OCI-M2 (cell line): ENCODE data around the gene LPCAT1.

Experiments
- DNase-seq: peaks from one replicate; lab custom pipeline; 2025; ENCODE audit not compliant: unreplicated experiment; lab: John Stamatoyannopoulos, UW

Gene LPCAT1

GRCh38 chr5:1412621-1413020 is 111.1 kb downstream of the LPCAT1 start:
- DNase-seq, result no peak

GRCh38 chr5:1412163-1412562 is 111.6 kb downstream of the LPCAT1 start:
- no peak for DNase-seq
